ENCODE data around the gene OXSR1.

DNA sequence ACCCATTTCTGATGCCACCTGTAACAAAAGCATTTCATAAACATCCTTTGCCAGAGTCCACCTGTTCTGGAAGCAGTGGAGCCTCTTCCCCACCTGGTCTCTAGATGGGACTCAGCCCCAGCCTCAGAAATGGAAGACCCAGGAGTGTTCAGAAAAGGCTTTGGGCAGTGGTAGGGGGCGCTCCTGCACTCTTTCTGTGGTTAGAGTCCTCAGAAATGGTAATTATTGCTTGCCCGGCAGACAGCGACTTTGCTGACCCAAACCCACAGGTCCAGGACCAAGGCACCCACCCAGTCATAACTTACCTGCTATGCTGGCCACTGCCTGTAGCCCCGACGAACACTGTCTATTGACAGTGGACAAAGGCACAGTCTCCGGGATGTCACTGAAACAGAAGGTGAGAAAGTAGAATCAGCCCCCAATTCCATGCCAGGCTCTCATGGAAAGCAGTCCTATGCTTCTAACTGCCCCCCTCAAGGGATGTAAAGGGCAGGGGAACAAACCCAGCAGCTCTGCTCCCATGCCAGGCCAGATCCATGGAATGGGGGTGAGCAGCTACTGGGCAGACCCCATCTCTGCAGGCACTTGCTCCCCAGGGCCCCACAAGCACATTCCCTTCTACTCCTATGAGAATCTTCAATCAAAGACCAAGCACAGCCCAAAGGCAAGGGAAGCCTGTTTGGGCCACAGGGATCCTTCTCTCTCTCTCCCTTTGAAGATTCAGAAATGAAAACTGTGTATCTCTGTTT lies 33.5 kb upstream of the OXSR1 start:
- TF ChIP-seq, protein P1, sequence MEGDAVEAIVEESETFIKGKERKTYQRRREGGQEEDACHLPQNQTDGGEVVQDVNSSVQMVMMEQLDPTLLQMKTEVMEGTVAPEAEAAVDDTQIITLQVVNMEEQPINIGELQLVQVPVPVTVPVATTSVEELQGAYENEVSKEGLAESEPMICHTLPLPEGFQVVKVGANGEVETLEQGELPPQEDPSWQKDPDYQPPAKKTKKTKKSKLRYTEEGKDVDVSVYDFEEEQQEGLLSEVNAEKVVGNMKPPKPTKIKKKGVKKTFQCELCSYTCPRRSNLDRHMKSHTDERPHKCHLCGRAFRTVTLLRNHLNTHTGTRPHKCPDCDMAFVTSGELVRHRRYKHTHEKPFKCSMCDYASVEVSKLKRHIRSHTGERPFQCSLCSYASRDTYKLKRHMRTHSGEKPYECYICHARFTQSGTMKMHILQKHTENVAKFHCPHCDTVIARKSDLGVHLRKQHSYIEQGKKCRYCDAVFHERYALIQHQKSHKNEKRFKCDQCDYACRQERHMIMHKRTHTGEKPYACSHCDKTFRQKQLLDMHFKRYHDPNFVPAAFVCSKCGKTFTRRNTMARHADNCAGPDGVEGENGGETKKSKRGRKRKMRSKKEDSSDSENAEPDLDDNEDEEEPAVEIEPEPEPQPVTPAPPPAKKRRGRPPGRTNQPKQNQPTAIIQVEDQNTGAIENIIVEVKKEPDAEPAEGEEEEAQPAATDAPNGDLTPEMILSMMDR (IDR thresholded peaks at IDR 0.05) = peak in 2 of 7 experiments; percentile 8 to 20
- TF ChIP-seq POLR2A (IDR thresholded peaks at IDR 0.05) = no peak

Measured in body of pancreas (tissue), 4 donors.